ENCODE data around the gene FEZ2.

DNA sequence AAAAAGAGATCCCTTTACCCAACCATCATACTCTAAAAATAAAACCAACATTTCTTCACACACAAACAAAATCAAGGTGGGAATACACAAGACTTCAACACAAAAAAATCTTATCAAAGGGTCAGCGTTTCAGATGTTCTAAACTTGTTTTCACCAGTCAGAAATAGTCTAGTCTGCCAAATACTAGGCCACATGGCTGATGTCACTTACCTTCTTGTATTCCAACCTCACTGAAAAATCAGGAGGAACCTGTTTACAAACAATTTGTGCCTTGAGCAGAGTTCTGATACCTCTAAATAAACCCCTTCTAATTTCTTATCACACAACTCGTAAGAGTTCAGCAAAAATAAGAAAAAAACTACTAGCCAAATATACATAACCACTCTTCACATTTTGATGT, 20.1 kb downstream of the FEZ2 start:
- TF ChIP-seq, protein P1, sequence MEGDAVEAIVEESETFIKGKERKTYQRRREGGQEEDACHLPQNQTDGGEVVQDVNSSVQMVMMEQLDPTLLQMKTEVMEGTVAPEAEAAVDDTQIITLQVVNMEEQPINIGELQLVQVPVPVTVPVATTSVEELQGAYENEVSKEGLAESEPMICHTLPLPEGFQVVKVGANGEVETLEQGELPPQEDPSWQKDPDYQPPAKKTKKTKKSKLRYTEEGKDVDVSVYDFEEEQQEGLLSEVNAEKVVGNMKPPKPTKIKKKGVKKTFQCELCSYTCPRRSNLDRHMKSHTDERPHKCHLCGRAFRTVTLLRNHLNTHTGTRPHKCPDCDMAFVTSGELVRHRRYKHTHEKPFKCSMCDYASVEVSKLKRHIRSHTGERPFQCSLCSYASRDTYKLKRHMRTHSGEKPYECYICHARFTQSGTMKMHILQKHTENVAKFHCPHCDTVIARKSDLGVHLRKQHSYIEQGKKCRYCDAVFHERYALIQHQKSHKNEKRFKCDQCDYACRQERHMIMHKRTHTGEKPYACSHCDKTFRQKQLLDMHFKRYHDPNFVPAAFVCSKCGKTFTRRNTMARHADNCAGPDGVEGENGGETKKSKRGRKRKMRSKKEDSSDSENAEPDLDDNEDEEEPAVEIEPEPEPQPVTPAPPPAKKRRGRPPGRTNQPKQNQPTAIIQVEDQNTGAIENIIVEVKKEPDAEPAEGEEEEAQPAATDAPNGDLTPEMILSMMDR (IDR thresholded peaks at IDR 0.05) = no peak
- TF ChIP-seq EP300 (IDR thresholded peaks at IDR 0.05) = no peak
- TF ChIP-seq POLR2A (IDR thresholded peaks at IDR 0.05) = no peak

All from ovary (tissue), 3 donors.